ENCODE measurements around the gene MGMT.
A peak's percentile ranks its signal among the peaks of the same experiment; 100 is the strongest.

The MGMT gene

GRCh38 chr10:129694691-129695243 lies 227.7 kb downstream of the MGMT start:
- peak; percentile 95 for DNase-seq

- no peak for DNase-seq
These were observed 228.6 kb downstream of the MGMT start for GRCh38 chr10:129695671-129696070.

GRCh38 chr10:129696636-129697035 lies 229.6 kb downstream of the MGMT start:
- DNase-seq: no peak

GRCh38 chr10:129697463-129698247 lies 230.6 kb downstream of the MGMT start:
- no peak for DNase-seq

GRCh38 chr10:129699722-129700340 lies 232.8 kb downstream of the MGMT start:
- no peak for DNase-seq

- peak; percentile 9 for DNase-seq
These were observed 235.6 kb downstream of the MGMT start for GRCh38 chr10:129702605-129703004.

GRCh38 chr10:129703287-129704137 lies 236.5 kb downstream of the MGMT start:
- peak; percentile 18 for DNase-seq

- DNase-seq: peak; percentile 14
These were observed 237.2 kb downstream of the MGMT start for GRCh38 chr10:129704225-129704624.

- peak; percentile 11 for DNase-seq
These were observed 237.9 kb downstream of the MGMT start for GRCh38 chr10:129704786-129705525.

GRCh38 chr10:129705676-129706075 lies 238.6 kb downstream of the MGMT start:
- DNase-seq: peak; percentile 6

- peak; percentile 12 for DNase-seq
These were observed 239.0 kb downstream of the MGMT start for GRCh38 chr10:129706081-129706480.

GRCh38 chr10:129706523-129706922 lies 239.5 kb downstream of the MGMT start:
- peak; percentile 6 for DNase-seq

- peak; percentile 85 for DNase-seq
These were observed 240.7 kb downstream of the MGMT start for GRCh38 chr10:129707406-129708388.

- no peak for DNase-seq
These were observed 242.1 kb downstream of the MGMT start for GRCh38 chr10:129709101-129709500.

GRCh38 chr10:129709627-129710509 lies 242.8 kb downstream of the MGMT start:
- no peak for DNase-seq

- DNase-seq: no peak
These were observed 243.4 kb downstream of the MGMT start for GRCh38 chr10:129710510-129710847.

GRCh38 chr10:129711291-129711690 lies 244.2 kb downstream of the MGMT start:
- DNase-seq: no peak

GRCh38 chr10:129712000-129712399 lies 245.0 kb downstream of the MGMT start:
- no peak for DNase-seq

- DNase-seq: peak; percentile 6
These were observed 246.7 kb downstream of the MGMT start for GRCh38 chr10:129713659-129714265.

- no peak for DNase-seq
These were observed 248.8 kb downstream of the MGMT start for GRCh38 chr10:129715805-129716204.
